A673 (cell line): Measurements from ENCODE around the gene SMOC1.

ENCODE experiments used
- EZH2 ChIP-seq: fragments of 200-600 bp; sonication (generic); IDR thresholded peaks from 2 replicates; pipeline ENCODE4 v1.6.1; 2017; ENCODE audit warnings: borderline replicate concordance, low read depth, mild to moderate bottlenecking, mixed read lengths, antibody characterized with exemption, low read length; ENCODE audit not compliant: poor library complexity, severe bottlenecking
- TF ChIP-seq, protein P1 (sequence below): fragments of 300-800, 200-600 bp; sonication (generic); conservative IDR thresholded peaks from 2 replicates; pipeline ENCODE4 v1.5.1; 2017; ENCODE audit warnings: low read depth, mild to moderate bottlenecking, antibody characterized with exemption, low read length, moderate library complexity, mixed read lengths

GRCh38 chr14:70043001-70043400 is 163.8 kb downstream of the SMOC1 start:
- TF ChIP-seq, protein P1, sequence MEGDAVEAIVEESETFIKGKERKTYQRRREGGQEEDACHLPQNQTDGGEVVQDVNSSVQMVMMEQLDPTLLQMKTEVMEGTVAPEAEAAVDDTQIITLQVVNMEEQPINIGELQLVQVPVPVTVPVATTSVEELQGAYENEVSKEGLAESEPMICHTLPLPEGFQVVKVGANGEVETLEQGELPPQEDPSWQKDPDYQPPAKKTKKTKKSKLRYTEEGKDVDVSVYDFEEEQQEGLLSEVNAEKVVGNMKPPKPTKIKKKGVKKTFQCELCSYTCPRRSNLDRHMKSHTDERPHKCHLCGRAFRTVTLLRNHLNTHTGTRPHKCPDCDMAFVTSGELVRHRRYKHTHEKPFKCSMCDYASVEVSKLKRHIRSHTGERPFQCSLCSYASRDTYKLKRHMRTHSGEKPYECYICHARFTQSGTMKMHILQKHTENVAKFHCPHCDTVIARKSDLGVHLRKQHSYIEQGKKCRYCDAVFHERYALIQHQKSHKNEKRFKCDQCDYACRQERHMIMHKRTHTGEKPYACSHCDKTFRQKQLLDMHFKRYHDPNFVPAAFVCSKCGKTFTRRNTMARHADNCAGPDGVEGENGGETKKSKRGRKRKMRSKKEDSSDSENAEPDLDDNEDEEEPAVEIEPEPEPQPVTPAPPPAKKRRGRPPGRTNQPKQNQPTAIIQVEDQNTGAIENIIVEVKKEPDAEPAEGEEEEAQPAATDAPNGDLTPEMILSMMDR, result no peak
- no peak for TF ChIP-seq EZH2
